Kidney (tissue), 14 donors: ENCODE results near the gene NIPBL. TPM values are rescaled to one million over a fixed set of nuclear protein-coding genes. Genes with fewer than 3 reads are reported as not detected.

ENCODE experiments used
- DNase-seq, 5 donors: peaks; one replicate each; pipeline ENCODE4 v3.0.0-alpha.2; 2013 to 2020
- FAIRE-seq: peaks from 2 replicates; lab custom pipeline; 2012; peaks lifted over from hg19 to GRCh38; lab: Jason Lieb, UNC
- H3K27ac ChIP-seq, 2 donors: one replicate each; pipeline ENCODE4 v1.7.0; 2013; ENCODE audit warnings: low read depth in 2 of 2, low read length in 2 of 2, inconsistent platforms in 1 of 2
- H3K27me3 ChIP-seq: one replicate; pipeline ENCODE4 v1.7.1; 2013; ENCODE audit warnings: low read length, inconsistent platforms; ENCODE audit not compliant: control insufficient read depth, insufficient read depth
- H3K36me3 ChIP-seq, 3 donors: one replicate each; pipeline versions ENCODE4 v1.7.0 to v1.7.1; 2013; ENCODE audit warnings: low read length in 3 of 3, control low read depth in 1 of 3, inconsistent platforms in 1 of 3; ENCODE audit not compliant: insufficient read depth in 3 of 3, control insufficient read depth in 2 of 3
- H3K4me1 ChIP-seq, 3 donors: one replicate each; pipeline versions ENCODE4 v1.7.0 to v1.7.1; 2013; ENCODE audit warnings: low read length in 3 of 3, inconsistent platforms in 1 of 3, low read depth in 1 of 3; ENCODE audit not compliant: control insufficient read depth in 2 of 3, insufficient read depth in 2 of 3
- H3K4me3 ChIP-seq, 3 donors: one replicate each; pipeline versions ENCODE4 v1.7.0 to v1.8.1; 2013; ENCODE audit warnings: low read length in 3 of 3, control low read depth in 1 of 3, inconsistent platforms in 1 of 3
- H3K9ac ChIP-seq, 3 donors: one replicate each; pipeline versions ENCODE4 v1.7.0 to v1.7.1; 2013; ENCODE audit warnings: low read length in 3 of 3, control low read depth in 1 of 3, inconsistent platforms in 1 of 3
- H3K9me3 ChIP-seq, 3 donors: one replicate each; pipeline versions ENCODE4 v1.7.0 to v1.7.1; 2013; ENCODE audit warnings: low read length in 3 of 3, control low read depth in 1 of 3, inconsistent platforms in 1 of 3; ENCODE audit not compliant: control insufficient read depth in 2 of 3, insufficient read depth in 1 of 3
- CTCF ChIP-seq: IDR thresholded peaks from 3 replicates; pipeline ENCODE4 v1.5.1; 2012; ENCODE audit warnings: mild to moderate bottlenecking, moderate library complexity, borderline replicate concordance; ENCODE audit not compliant: insufficient read depth; ENCODE audit errors: extremely low read depth
- intact Hi-C: fragments of 100-400 bp; cut with DNase I; formaldehyde crosslinking; loops from one replicate; pipeline ENCODE4 v1.11.1; 2022
- polyA plus RNA-seq: library from polyadenylated mRNA; stranded (reverse); fragments of 350-450 nt; fragmentation: Illumina TruSeq; extraction: RNeasy Lipid Tissue Mini Kit (QIAGEN cat#74804); gene quantifications from one replicate; pipeline ENCODE4 v1.2.3, GENCODE V29; 2014; ENCODE audit warnings: low read depth, low replicate concordance; ENCODE audit not compliant: insufficient read depth
- total RNA-seq: library from RNA; stranded (reverse); fragmentation: NEBNext Ultra II Directional; extraction: Animal tissue kit (Norgen Biotek cat#: 25700); gene quantifications from one replicate; pipeline ENCODE4 v1.2.1, GENCODE V29; 2021
- donor health status: control.
- donor health status: control.
- donor health status: control.
- donor health status: control.
- donor health status: control.
- donor health status: DM: yes; HTN: yes; CAD: no.
- donor health status: Normal renal cell carcinoma (clear cell type).

The NIPBL gene
- total and polyA plus RNA-seq, 2 donors from 2014 or later, result 12.4 to 65.5 TPM

GRCh38 chr5:37029436-37029835, 152.9 kb downstream of the NIPBL start:
- Histone ChIP-seq H3K9me3 (no peaks in the 10 kb centered on the region), H3K36me3 (peaks cover 0 to 19% (median 11%) of the 10 kb centered on the region in 3 donors), H3K27ac (no peak overlapping the region), H3K4me3 (no peak overlapping the region), H3K4me1 (no peaks in the 10 kb centered on the region), H3K9ac (no peak overlapping the region), H3K27me3 (no peaks in the 10 kb centered on the region)
- intact Hi-C loops, result no loop called here
- no peak for FAIRE-seq
- DNase-seq, result no peak
- TF ChIP-seq CTCF, result no peak

- no peak overlapping the region for H3K27ac ChIP-seq
- intact Hi-C loops, result no loop called here
- no peaks in the 10 kb centered on the region for H3K9me3 ChIP-seq
- no peak overlapping the region for H3K9ac ChIP-seq
- no peaks in the 10 kb centered on the region for H3K27me3 ChIP-seq
- TF ChIP-seq CTCF, result no peak
- peaks cover 4 to 11% (median 4%) of the 10 kb centered on the region in 3 donors for H3K36me3 ChIP-seq
- peak in 3 of 5 donors; percentile 7 to 32 (median 12) for DNase-seq
- FAIRE-seq, result no peak
- H3K4me1 ChIP-seq, result no peaks in the 10 kb centered on the region
- H3K4me3 ChIP-seq, result no peak overlapping the region
Observed at GRCh38 chr5:37034955-37035354, 158.4 kb downstream of the NIPBL start.

- no peak for TF ChIP-seq CTCF
- intact Hi-C loops, result no loop called here
- no peak overlapping the region for H3K4me3 ChIP-seq
- DNase-seq (no peak), FAIRE-seq (no peak)
- H3K36me3 ChIP-seq, result peaks cover 3 to 11% (median 4%) of the 10 kb centered on the region in 3 donors
- H3K4me1 ChIP-seq, result no peaks in the 10 kb centered on the region
- H3K27me3 ChIP-seq, result no peaks in the 10 kb centered on the region
- H3K9me3 ChIP-seq, result no peaks in the 10 kb centered on the region
- no peak overlapping the region for H3K27ac ChIP-seq
- no peak overlapping the region for H3K9ac ChIP-seq
Observed at GRCh38 chr5:37037840-37038239, 161.3 kb downstream of the NIPBL start.

- no peak for TF ChIP-seq CTCF
- Histone ChIP-seq H3K4me3 (no peak overlapping the region), H3K36me3 (peaks cover 2 to 18% (median 9%) of the 10 kb centered on the region in 3 donors), H3K9me3 (no peaks in the 10 kb centered on the region), H3K27me3 (no peaks in the 10 kb centered on the region), H3K27ac (no peak overlapping the region), H3K9ac (no peak overlapping the region), H3K4me1 (no peaks in the 10 kb centered on the region)
- no peak for DNase-seq
- intact Hi-C loops, result no loop called here
- FAIRE-seq, result no peak
Observed at GRCh38 chr5:37039824-37040223, 163.3 kb downstream of the NIPBL start.
